Stomach (tissue), 4 donors: ENCODE data around the gene ADTRP.

Experiments used
- CTCF ChIP-seq, 7 experiments: fragments of 450-650 bp in 4 of 7; fragments of 200-600 bp in 3 of 7; sonication (generic) in 3 of 7; IDR thresholded peaks; one replicate each; pipeline ENCODE4 v1.5.1; 2016 to 2019; ENCODE audit warnings: antibody characterized with exemption in 7 of 7, control low read depth in 2 of 7, mild to moderate bottlenecking in 1 of 7
- EP300 ChIP-seq: sonication (generic); formaldehyde crosslinking; IDR thresholded peaks from one replicate; pipeline ENCODE4 v1.6.1; 2017; ENCODE audit warnings: antibody characterized with exemption
- POLR2A ChIP-seq, 4 donors: fragments of 450-650 bp; IDR thresholded peaks; one replicate each; pipeline ENCODE4 v1.6.1; 2016; ENCODE audit warnings: antibody characterized with exemption in 4 of 4, control low read depth in 2 of 4, mild to moderate bottlenecking in 1 of 4, moderate library complexity in 1 of 4
- POLR2AphosphoS5 ChIP-seq, 3 donors: sonication (generic); formaldehyde crosslinking; IDR thresholded peaks; one replicate each; pipeline ENCODE4 v1.6.1; 2016; ENCODE audit warnings: antibody characterized with exemption in 3 of 3

GRCh38 chr6:11820821-11821220, 42.2 kb upstream of the ADTRP start:
- TF ChIP-seq CTCF (IDR thresholded peaks at IDR 0.05) = no peak
- TF ChIP-seq POLR2AphosphoS5 (IDR thresholded peaks at IDR 0.05) = no peak
- TF ChIP-seq EP300 = no peak
- TF ChIP-seq POLR2A (IDR thresholded peaks at IDR 0.05) = no peak
